ENCODE measurements around the gene SLC22A13.

- TF ChIP-seq ZKSCAN3 (CRISPR knock-in tag; IDR thresholded peaks at IDR 0.05) (no peak), MXI1 (IDR thresholded peaks at IDR 0.05; ENCODE audit: low read depth, low read length) (no peak), TAF1 (IDR thresholded peaks at IDR 0.05; ENCODE audit: control insufficient read depth, extremely low read depth, insufficient read depth, low read length, severe bottlenecking) (no peak), KDM1A (IDR thresholded peaks at IDR 0.05) (no peak), MNT (conservative IDR thresholded peaks at IDR 0.05) (no peak), SREBF1 (IDR thresholded peaks at IDR 0.05; ENCODE audit: borderline replicate concordance, low read depth, low read length) (no peak), CEBPB (tag; IDR thresholded peaks at IDR 0.05) (no peak), FOXA1 (IDR thresholded peaks at IDR 0.05; ENCODE audit: borderline replicate concordance) (no peak)
- TF ChIP-seq, protein P1, sequence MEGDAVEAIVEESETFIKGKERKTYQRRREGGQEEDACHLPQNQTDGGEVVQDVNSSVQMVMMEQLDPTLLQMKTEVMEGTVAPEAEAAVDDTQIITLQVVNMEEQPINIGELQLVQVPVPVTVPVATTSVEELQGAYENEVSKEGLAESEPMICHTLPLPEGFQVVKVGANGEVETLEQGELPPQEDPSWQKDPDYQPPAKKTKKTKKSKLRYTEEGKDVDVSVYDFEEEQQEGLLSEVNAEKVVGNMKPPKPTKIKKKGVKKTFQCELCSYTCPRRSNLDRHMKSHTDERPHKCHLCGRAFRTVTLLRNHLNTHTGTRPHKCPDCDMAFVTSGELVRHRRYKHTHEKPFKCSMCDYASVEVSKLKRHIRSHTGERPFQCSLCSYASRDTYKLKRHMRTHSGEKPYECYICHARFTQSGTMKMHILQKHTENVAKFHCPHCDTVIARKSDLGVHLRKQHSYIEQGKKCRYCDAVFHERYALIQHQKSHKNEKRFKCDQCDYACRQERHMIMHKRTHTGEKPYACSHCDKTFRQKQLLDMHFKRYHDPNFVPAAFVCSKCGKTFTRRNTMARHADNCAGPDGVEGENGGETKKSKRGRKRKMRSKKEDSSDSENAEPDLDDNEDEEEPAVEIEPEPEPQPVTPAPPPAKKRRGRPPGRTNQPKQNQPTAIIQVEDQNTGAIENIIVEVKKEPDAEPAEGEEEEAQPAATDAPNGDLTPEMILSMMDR (IDR thresholded peaks at IDR 0.05 in 2 of 3, conservative IDR thresholded peaks at IDR 0.05 in 1 of 3; ENCODE audit: insufficient read depth in 2 of 3, low read depth in 1 of 3, low read length in 3 of 3), result no peak
Observed at GRCh38 chr3:38221005-38221404, 44.6 kb upstream of the SLC22A13 start.

Data from K562 (cell line).